A549 (cell line): ENCODE measurements around the gene NGF.

Source experiments
- CEBPB ChIP-seq, 2 experiments: fragments of >200 bp in 1 of 2; sonication (Bioruptor Twin) in 1 of 2; formaldehyde crosslinking in 1 of 2; IDR thresholded peaks; 2 replicates each; pipeline ENCODE4 v1.6.1; 2012 to 2016
- MYC ChIP-seq: IDR thresholded peaks from 2 replicates; pipeline ENCODE4 v1.6.1; 2012; ENCODE audit warnings: mild to moderate bottlenecking, inconsistent platforms, low read length, improper control_type of control experiment, borderline replicate concordance
- NR3C1 ChIP-seq: fragments of >200 bp; sonication (Bioruptor Twin); formaldehyde crosslinking; IDR thresholded peaks from 3 replicates; pipeline ENCODE4 v1.6.1; 2017
- RARB ChIP-seq: fragments of 250-450 bp; sonication (Bioruptor Pico); IDR thresholded peaks from 2 replicates; pipeline ENCODE4 v1.8.0; 2021; ENCODE audit warnings: mild to moderate bottlenecking, moderate library complexity
- TF ChIP-seq, protein P1 (sequence below): fragments of >200 bp; sonication (Bioruptor Twin); formaldehyde crosslinking; IDR thresholded peaks from 3 replicates; pipeline ENCODE4 v1.5.1; 2016
- TF ChIP-seq, protein P2 (sequence below): fragments of 450-650 bp; IDR thresholded peaks from 2 replicates; pipeline ENCODE4 v1.6.1; 2014; ENCODE audit warnings: antibody characterized with exemption

DNA sequence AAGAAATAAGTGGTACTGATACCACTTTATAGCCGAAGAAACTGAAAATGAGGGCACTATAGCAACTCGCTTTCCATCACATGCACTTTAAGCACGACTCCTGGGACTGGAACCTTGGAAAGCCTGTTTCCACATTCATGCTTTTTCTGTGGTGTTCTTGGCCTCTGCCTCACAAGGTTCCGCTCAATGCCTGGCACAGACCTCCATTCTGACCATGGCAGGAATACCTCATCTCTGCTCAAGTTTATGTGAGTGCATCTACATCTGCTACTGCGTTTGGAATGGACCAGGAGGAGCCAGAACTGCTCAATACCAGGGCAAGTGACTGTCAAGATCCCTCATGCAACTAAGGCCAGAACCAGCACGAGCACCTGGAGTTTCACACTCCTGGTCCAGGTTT is 11.6 kb downstream of the NGF start:
- TF ChIP-seq, protein P1, sequence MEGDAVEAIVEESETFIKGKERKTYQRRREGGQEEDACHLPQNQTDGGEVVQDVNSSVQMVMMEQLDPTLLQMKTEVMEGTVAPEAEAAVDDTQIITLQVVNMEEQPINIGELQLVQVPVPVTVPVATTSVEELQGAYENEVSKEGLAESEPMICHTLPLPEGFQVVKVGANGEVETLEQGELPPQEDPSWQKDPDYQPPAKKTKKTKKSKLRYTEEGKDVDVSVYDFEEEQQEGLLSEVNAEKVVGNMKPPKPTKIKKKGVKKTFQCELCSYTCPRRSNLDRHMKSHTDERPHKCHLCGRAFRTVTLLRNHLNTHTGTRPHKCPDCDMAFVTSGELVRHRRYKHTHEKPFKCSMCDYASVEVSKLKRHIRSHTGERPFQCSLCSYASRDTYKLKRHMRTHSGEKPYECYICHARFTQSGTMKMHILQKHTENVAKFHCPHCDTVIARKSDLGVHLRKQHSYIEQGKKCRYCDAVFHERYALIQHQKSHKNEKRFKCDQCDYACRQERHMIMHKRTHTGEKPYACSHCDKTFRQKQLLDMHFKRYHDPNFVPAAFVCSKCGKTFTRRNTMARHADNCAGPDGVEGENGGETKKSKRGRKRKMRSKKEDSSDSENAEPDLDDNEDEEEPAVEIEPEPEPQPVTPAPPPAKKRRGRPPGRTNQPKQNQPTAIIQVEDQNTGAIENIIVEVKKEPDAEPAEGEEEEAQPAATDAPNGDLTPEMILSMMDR, result no peak
- TF ChIP-seq MYC (no peak), RARB (CRISPR knock-in tag) (no peak), CEBPB (IDR thresholded peaks at IDR 0.05) (no peak), NR3C1 (no peak)
- TF ChIP-seq, protein P2, sequence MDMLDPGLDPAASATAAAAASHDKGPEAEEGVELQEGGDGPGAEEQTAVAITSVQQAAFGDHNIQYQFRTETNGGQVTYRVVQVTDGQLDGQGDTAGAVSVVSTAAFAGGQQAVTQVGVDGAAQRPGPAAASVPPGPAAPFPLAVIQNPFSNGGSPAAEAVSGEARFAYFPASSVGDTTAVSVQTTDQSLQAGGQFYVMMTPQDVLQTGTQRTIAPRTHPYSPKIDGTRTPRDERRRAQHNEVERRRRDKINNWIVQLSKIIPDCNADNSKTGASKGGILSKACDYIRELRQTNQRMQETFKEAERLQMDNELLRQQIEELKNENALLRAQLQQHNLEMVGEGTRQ, result no peak
